ENCODE measurements around the gene TMEM88.
A peak's percentile ranks its signal among the peaks of the same experiment; 100 is the strongest.

The TMEM88 gene

GRCh38 chr17:7856011-7856810 lies 1.3 kb downstream of the TMEM88 start:
- DNase-seq (ENCODE audit: low spot score): no peak
- in situ Hi-C loops (cut with MboI; ENCODE audit: low sequenced_read_pairs, unreplicated experiment): no loop called here
- TF ChIP-seq CTCF (IDR thresholded peaks at IDR 0.05; ENCODE audit: borderline replicate concordance, control extremely low read depth, extremely low read depth, insufficient read depth, missing control alignments): no peak

GRCh38 chr17:7856811-7857712 lies 2.2 kb downstream of the TMEM88 start, which contains the start of gene NAA38:
Gene NAA38 (minus strand): TSS chr17:7857559. CDS start chr17:7857463, 96 bp downstream.
- TF ChIP-seq CTCF (IDR thresholded peaks at IDR 0.05; ENCODE audit: borderline replicate concordance, control extremely low read depth, extremely low read depth, insufficient read depth, missing control alignments): peak; percentile 56
- in situ Hi-C loops (cut with MboI; ENCODE audit: low sequenced_read_pairs, unreplicated experiment): no loop called here
- DNase-seq (ENCODE audit: low spot score): peak; percentile 94

- in situ Hi-C loops (cut with MboI; ENCODE audit: low sequenced_read_pairs, unreplicated experiment): no loop called here
- peak; percentile 83 for DNase-seq (ENCODE audit: low spot score)
- no peak for TF ChIP-seq CTCF (IDR thresholded peaks at IDR 0.05; ENCODE audit: borderline replicate concordance, control extremely low read depth, extremely low read depth, insufficient read depth, missing control alignments)
These were observed 3.1 kb downstream of the TMEM88 start, which contains the start of gene CYB5D1 for GRCh38 chr17:7857713-7858521. Gene CYB5D1 (plus strand): TSS chr17:7858003. CDS start chr17:7858135, 132 bp downstream.

GRCh38 chr17:7858522-7858810 lies 3.6 kb downstream of the TMEM88 start:
- DNase-seq (ENCODE audit: low spot score): no peak
- peak; percentile 6 for TF ChIP-seq CTCF (IDR thresholded peaks at IDR 0.05; ENCODE audit: borderline replicate concordance, control extremely low read depth, extremely low read depth, insufficient read depth, missing control alignments)
- in situ Hi-C loops (cut with MboI; ENCODE audit: low sequenced_read_pairs, unreplicated experiment): no loop called here

GRCh38 chr17:7859028-7859427 lies 4.2 kb downstream of the TMEM88 start:
- no peak for DNase-seq (ENCODE audit: low spot score)
- in situ Hi-C loops (cut with MboI; ENCODE audit: low sequenced_read_pairs, unreplicated experiment): no loop called here
- TF ChIP-seq CTCF (IDR thresholded peaks at IDR 0.05; ENCODE audit: borderline replicate concordance, control extremely low read depth, extremely low read depth, insufficient read depth, missing control alignments): no peak
